Stomach (tissue), 4 donors: Measurements from ENCODE around the gene PAQR5.

Experiments
- EP300 ChIP-seq: sonication (generic); formaldehyde crosslinking; IDR thresholded peaks from one replicate; pipeline ENCODE4 v1.6.1; 2017; ENCODE audit warnings: antibody characterized with exemption
- POLR2A ChIP-seq, 4 donors: fragments of 450-650 bp; IDR thresholded peaks; one replicate each; pipeline ENCODE4 v1.6.1; 2016; ENCODE audit warnings: antibody characterized with exemption in 4 of 4, control low read depth in 2 of 4, mild to moderate bottlenecking in 1 of 4, moderate library complexity in 1 of 4
- POLR2AphosphoS5 ChIP-seq, 3 donors: sonication (generic); formaldehyde crosslinking; IDR thresholded peaks; one replicate each; pipeline ENCODE4 v1.6.1; 2016; ENCODE audit warnings: antibody characterized with exemption in 3 of 3
- TF ChIP-seq, protein P1 (sequence below), 7 experiments: fragments of 450-650 bp in 4 of 7; fragments of 200-600 bp in 3 of 7; sonication (generic) in 3 of 7; IDR thresholded peaks; one replicate each; pipeline ENCODE4 v1.5.1; 2016 to 2019; ENCODE audit warnings: antibody characterized with exemption in 7 of 7, control low read depth in 2 of 7, mild to moderate bottlenecking in 1 of 7

DNA sequence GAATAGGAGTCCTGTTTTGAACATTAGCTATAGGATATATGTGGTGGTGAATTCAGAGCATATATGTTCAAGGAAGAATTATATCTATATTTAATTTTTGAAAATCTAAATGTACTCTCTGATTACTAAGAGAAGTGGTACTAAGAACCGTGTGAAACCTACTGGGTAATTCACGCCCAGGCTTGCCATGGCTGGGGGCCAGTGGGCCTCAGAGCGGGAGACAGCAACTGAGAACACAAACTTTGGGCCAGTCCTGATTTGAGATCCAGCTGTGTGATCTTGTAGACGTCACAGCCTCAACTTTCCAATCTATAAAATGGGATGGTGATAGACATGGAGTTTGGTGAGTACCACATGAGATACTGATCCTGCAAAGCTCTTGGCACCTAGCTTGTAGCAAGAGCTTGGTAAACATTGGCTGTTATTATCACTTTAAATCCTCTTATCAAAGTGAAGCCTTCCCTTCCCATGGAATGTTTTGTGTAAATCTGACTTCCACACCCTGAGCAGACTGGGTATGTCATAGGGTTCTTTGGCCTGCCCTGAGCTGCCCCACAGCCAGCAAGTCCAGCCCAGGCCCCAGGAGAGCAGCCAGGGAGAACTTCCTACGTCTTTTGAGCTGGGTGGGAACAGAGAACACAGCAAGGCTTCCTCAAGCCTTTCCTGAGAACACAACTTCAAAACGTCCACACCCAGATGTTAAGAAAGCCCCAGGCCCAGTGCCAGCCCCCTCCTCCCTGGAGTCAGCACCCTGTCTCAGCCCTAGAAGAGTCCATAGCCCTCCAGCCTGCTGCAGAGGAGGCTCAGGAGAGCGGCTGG is 8.2 kb upstream of the PAQR5 start:
- TF ChIP-seq, protein P1, sequence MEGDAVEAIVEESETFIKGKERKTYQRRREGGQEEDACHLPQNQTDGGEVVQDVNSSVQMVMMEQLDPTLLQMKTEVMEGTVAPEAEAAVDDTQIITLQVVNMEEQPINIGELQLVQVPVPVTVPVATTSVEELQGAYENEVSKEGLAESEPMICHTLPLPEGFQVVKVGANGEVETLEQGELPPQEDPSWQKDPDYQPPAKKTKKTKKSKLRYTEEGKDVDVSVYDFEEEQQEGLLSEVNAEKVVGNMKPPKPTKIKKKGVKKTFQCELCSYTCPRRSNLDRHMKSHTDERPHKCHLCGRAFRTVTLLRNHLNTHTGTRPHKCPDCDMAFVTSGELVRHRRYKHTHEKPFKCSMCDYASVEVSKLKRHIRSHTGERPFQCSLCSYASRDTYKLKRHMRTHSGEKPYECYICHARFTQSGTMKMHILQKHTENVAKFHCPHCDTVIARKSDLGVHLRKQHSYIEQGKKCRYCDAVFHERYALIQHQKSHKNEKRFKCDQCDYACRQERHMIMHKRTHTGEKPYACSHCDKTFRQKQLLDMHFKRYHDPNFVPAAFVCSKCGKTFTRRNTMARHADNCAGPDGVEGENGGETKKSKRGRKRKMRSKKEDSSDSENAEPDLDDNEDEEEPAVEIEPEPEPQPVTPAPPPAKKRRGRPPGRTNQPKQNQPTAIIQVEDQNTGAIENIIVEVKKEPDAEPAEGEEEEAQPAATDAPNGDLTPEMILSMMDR (IDR thresholded peaks at IDR 0.05), result no peak
- no peak for TF ChIP-seq POLR2A (IDR thresholded peaks at IDR 0.05)
- no peak for TF ChIP-seq POLR2AphosphoS5 (IDR thresholded peaks at IDR 0.05)
- TF ChIP-seq EP300, result no peak
